ENCODE results near the gene EBI3.
"Not testable (repeated sequence)": the region's sequence is repeated elsewhere in the genome, so short reads cannot be mapped to it uniquely, and the experiment has no call there.

EBI3 gene

DNA sequence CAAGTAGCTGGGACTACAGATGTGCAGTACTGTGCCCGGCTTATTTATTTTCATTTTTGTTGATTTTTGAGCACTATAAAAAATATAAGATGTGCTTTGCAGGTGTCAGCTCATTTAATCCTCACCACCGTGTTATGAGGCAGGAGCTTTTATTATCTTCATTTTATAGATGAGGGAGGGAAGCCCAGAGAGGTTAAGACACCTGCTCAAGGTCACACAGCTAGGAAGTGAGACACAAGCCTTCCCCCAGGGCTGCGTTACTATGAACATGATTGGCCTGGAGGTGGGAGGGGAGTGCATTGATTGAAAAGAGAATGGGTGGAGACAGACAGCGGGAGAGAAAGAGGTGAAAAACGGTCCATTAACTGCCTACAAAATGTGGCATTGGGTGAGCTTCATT is 39.7 kb upstream of the EBI3 start:
- Histone ChIP-seq H3K9ac (ENCODE audit: low read depth in 1 of 2, low read length in 2 of 2) (no peak overlapping the region), H3K4me3 (ENCODE audit: low read length in 2 of 2) (no peak overlapping the region), H3K9me3 (ENCODE audit: control insufficient read depth in 2 of 2, low read length in 2 of 2) (no peaks in the 10 kb centered on the region), H3K36me3 (ENCODE audit: control insufficient read depth in 2 of 2, insufficient read depth in 2 of 2, low read length in 2 of 2) (no peaks in the 10 kb centered on the region), H3K27me3 (ENCODE audit: control insufficient read depth in 2 of 2, insufficient read depth in 2 of 2, low read length in 2 of 2) (peaks cover 0 to 5% of the 10 kb centered on the region in 2 donors), H3K4me1 (ENCODE audit: control insufficient read depth in 2 of 2, insufficient read depth in 2 of 2, low read length in 2 of 2) (peaks cover 0 to 5% of the 10 kb centered on the region in 2 donors), H3K27ac (ENCODE audit: low read depth in 2 of 2, low read length in 2 of 2) (no peak overlapping the region)

GRCh38 chr19:4192537-4192936 is 36.8 kb upstream of the EBI3 start:
- not testable (repeated sequence) for H3K36me3 ChIP-seq (ENCODE audit: control insufficient read depth in 2 of 2, insufficient read depth in 2 of 2, low read length in 2 of 2); H3K27ac ChIP-seq (ENCODE audit: low read depth in 2 of 2, low read length in 2 of 2)

DNA sequence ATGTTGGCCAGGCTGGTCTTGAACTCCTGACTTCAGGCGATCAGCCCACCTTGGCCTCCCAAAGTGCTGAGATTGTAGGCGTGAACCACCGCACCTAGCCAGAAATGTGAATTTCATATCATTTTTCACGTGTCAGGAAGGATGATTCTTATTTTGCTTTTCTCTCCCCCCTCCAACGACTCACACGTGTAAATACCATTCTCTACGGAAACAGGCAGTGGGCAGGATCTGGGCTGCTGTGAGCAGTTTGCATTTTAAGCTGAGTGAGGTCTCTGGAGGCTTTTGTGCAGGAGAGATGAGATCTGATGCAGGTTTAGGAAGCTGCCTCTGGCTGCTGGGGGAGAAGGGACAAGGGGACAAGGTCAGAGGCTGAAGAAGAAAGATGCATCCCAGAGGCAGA is 35.0 kb upstream of the EBI3 start:
- no peaks in the 10 kb centered on the region for H3K4me1 ChIP-seq (ENCODE audit: control insufficient read depth in 2 of 2, insufficient read depth in 2 of 2, low read length in 2 of 2)
- no peaks in the 10 kb centered on the region for H3K9me3 ChIP-seq (ENCODE audit: control insufficient read depth in 2 of 2, low read length in 2 of 2)
- H3K4me3 ChIP-seq (ENCODE audit: low read length in 2 of 2), result no peak overlapping the region
- peaks cover 17 to 22% of the 10 kb centered on the region in 2 donors for H3K27me3 ChIP-seq (ENCODE audit: control insufficient read depth in 2 of 2, insufficient read depth in 2 of 2, low read length in 2 of 2)
- H3K27ac ChIP-seq (ENCODE audit: low read depth in 2 of 2, low read length in 2 of 2), result no peak overlapping the region
- H3K9ac ChIP-seq (ENCODE audit: low read depth in 1 of 2, low read length in 2 of 2), result no peak overlapping the region
- no peaks in the 10 kb centered on the region for H3K36me3 ChIP-seq (ENCODE audit: control insufficient read depth in 2 of 2, insufficient read depth in 2 of 2, low read length in 2 of 2)

More at GRCh38 chr19:4192537-4192936, 36.8 kb upstream of the EBI3 start:
- H3K9ac ChIP-seq (ENCODE audit: low read depth in 1 of 2, low read length in 2 of 2); H3K4me3 ChIP-seq (ENCODE audit: low read length in 2 of 2); H3K4me1 ChIP-seq (ENCODE audit: control insufficient read depth in 2 of 2, insufficient read depth in 2 of 2, low read length in 2 of 2); H3K9me3 ChIP-seq (ENCODE audit: control insufficient read depth in 2 of 2, low read length in 2 of 2): not testable (repeated sequence)
- H3K27me3 ChIP-seq (ENCODE audit: control insufficient read depth in 2 of 2, insufficient read depth in 2 of 2, low read length in 2 of 2), result peaks cover 10% of the 10 kb centered on the region in 2 donors

GRCh38 chr19:4196009-4196408 is 33.3 kb upstream of the EBI3 start:
- no peak overlapping the region for H3K27ac ChIP-seq (ENCODE audit: low read depth in 2 of 2, low read length in 2 of 2)
- H3K9ac ChIP-seq (ENCODE audit: low read depth in 1 of 2, low read length in 2 of 2), result no peak overlapping the region
- H3K27me3 ChIP-seq (ENCODE audit: control insufficient read depth in 2 of 2, insufficient read depth in 2 of 2, low read length in 2 of 2), result peaks cover 20 to 24% of the 10 kb centered on the region in 2 donors

GRCh38 chr19:4196587-4197148 is 32.7 kb upstream of the EBI3 start:
- Histone ChIP-seq H3K4me3 (ENCODE audit: low read length in 2 of 2) (no peak overlapping the region), H3K9ac (ENCODE audit: low read depth in 1 of 2, low read length in 2 of 2) (no peak overlapping the region), H3K9me3 (ENCODE audit: control insufficient read depth in 2 of 2, low read length in 2 of 2) (no peaks in the 10 kb centered on the region), H3K36me3 (ENCODE audit: control insufficient read depth in 2 of 2, insufficient read depth in 2 of 2, low read length in 2 of 2) (no peaks in the 10 kb centered on the region), H3K4me1 (ENCODE audit: control insufficient read depth in 2 of 2, insufficient read depth in 2 of 2, low read length in 2 of 2) (no peaks in the 10 kb centered on the region), H3K27me3 (ENCODE audit: control insufficient read depth in 2 of 2, insufficient read depth in 2 of 2, low read length in 2 of 2) (peaks cover 21 to 24% of the 10 kb centered on the region in 2 donors), H3K27ac (ENCODE audit: low read depth in 2 of 2, low read length in 2 of 2) (no peak overlapping the region)

More at GRCh38 chr19:4196009-4196408, 33.3 kb upstream of the EBI3 start:
- H3K36me3 ChIP-seq (ENCODE audit: control insufficient read depth in 2 of 2, insufficient read depth in 2 of 2, low read length in 2 of 2), result no peaks in the 10 kb centered on the region
- H3K4me1 ChIP-seq (ENCODE audit: control insufficient read depth in 2 of 2, insufficient read depth in 2 of 2, low read length in 2 of 2), result no peaks in the 10 kb centered on the region
- no peaks in the 10 kb centered on the region for H3K9me3 ChIP-seq (ENCODE audit: control insufficient read depth in 2 of 2, low read length in 2 of 2)
- no peak overlapping the region for H3K4me3 ChIP-seq (ENCODE audit: low read length in 2 of 2)

- H3K9me3 ChIP-seq (ENCODE audit: control insufficient read depth in 2 of 2, low read length in 2 of 2), result no peaks in the 10 kb centered on the region
- H3K27me3 ChIP-seq (ENCODE audit: control insufficient read depth in 2 of 2, insufficient read depth in 2 of 2, low read length in 2 of 2), result peaks cover 23 to 24% of the 10 kb centered on the region in 2 donors
- H3K4me3 ChIP-seq (ENCODE audit: low read length in 2 of 2), result no peak overlapping the region
- no peak overlapping the region for H3K27ac ChIP-seq (ENCODE audit: low read depth in 2 of 2, low read length in 2 of 2)
- H3K36me3 ChIP-seq (ENCODE audit: control insufficient read depth in 2 of 2, insufficient read depth in 2 of 2, low read length in 2 of 2), result no peaks in the 10 kb centered on the region
- no peak overlapping the region for H3K9ac ChIP-seq (ENCODE audit: low read depth in 1 of 2, low read length in 2 of 2)
- H3K4me1 ChIP-seq (ENCODE audit: control insufficient read depth in 2 of 2, insufficient read depth in 2 of 2, low read length in 2 of 2), result no peaks in the 10 kb centered on the region
Observed at GRCh38 chr19:4197228-4197624, 32.1 kb upstream of the EBI3 start.

- H3K36me3 ChIP-seq (ENCODE audit: control insufficient read depth in 2 of 2, insufficient read depth in 2 of 2, low read length in 2 of 2), result no peaks in the 10 kb centered on the region
- H3K9ac ChIP-seq (ENCODE audit: low read depth in 1 of 2, low read length in 2 of 2), result no peak overlapping the region
- H3K9me3 ChIP-seq (ENCODE audit: control insufficient read depth in 2 of 2, low read length in 2 of 2), result no peaks in the 10 kb centered on the region
- H3K4me3 ChIP-seq (ENCODE audit: low read length in 2 of 2), result no peak overlapping the region
- peaks cover 24 to 26% of the 10 kb centered on the region in 2 donors for H3K27me3 ChIP-seq (ENCODE audit: control insufficient read depth in 2 of 2, insufficient read depth in 2 of 2, low read length in 2 of 2)
- no peak overlapping the region for H3K27ac ChIP-seq (ENCODE audit: low read depth in 2 of 2, low read length in 2 of 2)
- no peaks in the 10 kb centered on the region for H3K4me1 ChIP-seq (ENCODE audit: control insufficient read depth in 2 of 2, insufficient read depth in 2 of 2, low read length in 2 of 2)
Observed at GRCh38 chr19:4197625-4198466, 31.5 kb upstream of the EBI3 start.

GRCh38 chr19:4198467-4199126 is 30.7 kb upstream of the EBI3 start:
- H3K4me3 ChIP-seq (ENCODE audit: low read length in 2 of 2), result no peak overlapping the region
- H3K27ac ChIP-seq (ENCODE audit: low read depth in 2 of 2, low read length in 2 of 2), result no peak overlapping the region
- peaks cover 24 to 26% of the 10 kb centered on the region in 2 donors for H3K27me3 ChIP-seq (ENCODE audit: control insufficient read depth in 2 of 2, insufficient read depth in 2 of 2, low read length in 2 of 2)
- H3K4me1 ChIP-seq (ENCODE audit: control insufficient read depth in 2 of 2, insufficient read depth in 2 of 2, low read length in 2 of 2), result no peaks in the 10 kb centered on the region
- H3K9ac ChIP-seq (ENCODE audit: low read depth in 1 of 2, low read length in 2 of 2), result no peak overlapping the region
- no peaks in the 10 kb centered on the region for H3K9me3 ChIP-seq (ENCODE audit: control insufficient read depth in 2 of 2, low read length in 2 of 2)
- H3K36me3 ChIP-seq (ENCODE audit: control insufficient read depth in 2 of 2, insufficient read depth in 2 of 2, low read length in 2 of 2), result no peaks in the 10 kb centered on the region

DNA sequence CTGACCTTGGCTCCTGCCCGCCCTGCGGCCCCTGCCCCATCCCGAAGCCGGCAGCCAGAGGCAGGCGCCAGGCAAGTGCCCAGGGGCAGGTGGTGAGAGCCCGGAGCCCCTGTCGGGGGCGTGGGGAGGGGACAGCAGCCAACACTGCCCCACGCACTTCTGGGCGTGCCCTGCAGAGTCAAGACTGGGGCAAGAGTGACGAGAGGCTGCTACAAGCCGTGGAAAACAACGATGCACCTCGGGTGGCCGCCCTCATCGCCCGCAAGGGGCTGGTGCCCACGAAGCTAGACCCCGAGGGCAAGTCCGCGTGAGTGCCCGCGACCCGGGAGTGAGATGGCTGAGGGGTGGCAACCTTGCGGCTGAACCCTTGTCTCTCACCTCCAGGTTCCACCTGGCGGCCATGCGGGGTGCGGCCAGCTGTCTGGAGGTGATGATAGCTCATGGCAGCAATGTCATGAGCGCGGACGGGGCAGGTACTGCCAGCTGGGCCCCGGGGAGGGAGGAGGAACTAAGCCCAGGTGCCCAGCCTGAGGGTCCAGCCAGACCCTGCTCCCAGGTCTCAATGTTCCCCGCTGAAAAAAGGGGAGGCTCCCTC is 29.5 kb upstream of the EBI3 start:
- H3K27ac ChIP-seq (ENCODE audit: low read depth in 2 of 2, low read length in 2 of 2), result no peak overlapping the region
- no peaks in the 10 kb centered on the region for H3K9me3 ChIP-seq (ENCODE audit: control insufficient read depth in 2 of 2, low read length in 2 of 2)
- no peaks in the 10 kb centered on the region for H3K36me3 ChIP-seq (ENCODE audit: control insufficient read depth in 2 of 2, insufficient read depth in 2 of 2, low read length in 2 of 2)
- no peak overlapping the region for H3K9ac ChIP-seq (ENCODE audit: low read depth in 1 of 2, low read length in 2 of 2)
- H3K4me1 ChIP-seq (ENCODE audit: control insufficient read depth in 2 of 2, insufficient read depth in 2 of 2, low read length in 2 of 2), result no peaks in the 10 kb centered on the region
- peaks cover 20 to 24% of the 10 kb centered on the region in 2 donors for H3K27me3 ChIP-seq (ENCODE audit: control insufficient read depth in 2 of 2, insufficient read depth in 2 of 2, low read length in 2 of 2)
- no peak overlapping the region for H3K4me3 ChIP-seq (ENCODE audit: low read length in 2 of 2)

Measured in mucosa of rectum (tissue), 2 donors.